Measurements from ENCODE around the gene GPX8. TPM values are rescaled to one million over a fixed set of nuclear protein-coding genes. Genes with fewer than 3 reads are reported as not detected.

GPX8 gene
- total RNA-seq, 1 experiment from 2014 or later = 37.2 TPM

DNA sequence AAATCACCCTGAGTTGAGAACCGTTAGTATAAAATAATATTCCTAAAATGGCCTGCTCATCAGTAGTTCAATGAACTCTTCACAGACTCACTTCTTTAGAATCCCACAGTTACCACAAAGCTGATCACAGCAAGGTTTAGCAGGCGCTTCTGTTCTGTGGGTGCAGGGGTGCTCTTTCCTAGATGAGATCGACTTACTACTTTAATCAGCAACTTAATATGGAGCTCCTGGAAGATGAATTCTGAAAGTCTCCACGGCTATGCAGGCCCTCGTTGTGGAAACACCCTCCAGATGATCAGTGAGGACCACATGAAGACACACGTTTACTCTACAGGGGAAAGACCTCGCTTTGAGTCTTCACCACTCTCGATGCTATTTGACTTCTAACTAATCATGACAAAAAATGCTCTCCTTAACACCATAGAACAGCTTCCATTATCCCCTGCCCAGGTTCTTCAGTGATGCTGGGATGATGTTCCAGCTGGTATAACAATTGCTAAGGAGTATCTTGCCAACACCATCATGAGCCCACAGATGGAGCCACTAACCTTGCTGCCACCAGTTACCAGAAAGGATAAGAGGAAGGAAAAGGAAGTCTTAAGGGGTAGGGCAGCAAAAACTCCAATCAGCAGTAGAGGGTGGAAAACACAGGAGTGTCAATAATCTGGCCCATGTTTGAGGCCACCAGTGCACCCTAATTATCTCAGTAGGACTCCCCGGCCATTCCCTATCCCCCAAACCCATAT is 17.9 kb upstream of the GPX8 start:
- Mint-ChIP-seq H3K36me3 (ENCODE audit: insufficient read depth, unreplicated experiment) (no peaks in the 10 kb centered on the region), H3K9me3 (ENCODE audit: unreplicated experiment) (no peaks in the 10 kb centered on the region), H3K27me3 (ENCODE audit: insufficient read depth, unreplicated experiment) (peaks cover 76% of the 10 kb centered on the region), H3K4me1 (ENCODE audit: insufficient read depth, unreplicated experiment) (no peaks in the 10 kb centered on the region), H3K4me3 (ENCODE audit: unreplicated experiment) (no peak overlapping the region), H3K27ac (ENCODE audit: low read depth, unreplicated experiment) (no peak overlapping the region)
- no TSS peak for BruUV-seq (replicated peaks)
- CTCF ChIA-PET = interaction anchor here (0.7 to 4.1 kb wide), 7 partner anchors 16 to 298 kb away, joined by 3 to 35 read pairs (median 3); no protein-coding TSS in a partner anchor
- no peak for DNase-seq (ENCODE audit: unreplicated experiment)
- intact Hi-C loops (cut with micrococcal nuclease) = loop anchor here (10.0 kb wide), 1 partner anchor 627 kb away; the partner anchor contains the start of gene SNX18
- TF ChIP-seq, protein P1, sequence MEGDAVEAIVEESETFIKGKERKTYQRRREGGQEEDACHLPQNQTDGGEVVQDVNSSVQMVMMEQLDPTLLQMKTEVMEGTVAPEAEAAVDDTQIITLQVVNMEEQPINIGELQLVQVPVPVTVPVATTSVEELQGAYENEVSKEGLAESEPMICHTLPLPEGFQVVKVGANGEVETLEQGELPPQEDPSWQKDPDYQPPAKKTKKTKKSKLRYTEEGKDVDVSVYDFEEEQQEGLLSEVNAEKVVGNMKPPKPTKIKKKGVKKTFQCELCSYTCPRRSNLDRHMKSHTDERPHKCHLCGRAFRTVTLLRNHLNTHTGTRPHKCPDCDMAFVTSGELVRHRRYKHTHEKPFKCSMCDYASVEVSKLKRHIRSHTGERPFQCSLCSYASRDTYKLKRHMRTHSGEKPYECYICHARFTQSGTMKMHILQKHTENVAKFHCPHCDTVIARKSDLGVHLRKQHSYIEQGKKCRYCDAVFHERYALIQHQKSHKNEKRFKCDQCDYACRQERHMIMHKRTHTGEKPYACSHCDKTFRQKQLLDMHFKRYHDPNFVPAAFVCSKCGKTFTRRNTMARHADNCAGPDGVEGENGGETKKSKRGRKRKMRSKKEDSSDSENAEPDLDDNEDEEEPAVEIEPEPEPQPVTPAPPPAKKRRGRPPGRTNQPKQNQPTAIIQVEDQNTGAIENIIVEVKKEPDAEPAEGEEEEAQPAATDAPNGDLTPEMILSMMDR (IDR thresholded peaks at IDR 0.05; ENCODE audit: unreplicated experiment) = no peak
- POLR2A ChIA-PET = no interaction called here

DNA sequence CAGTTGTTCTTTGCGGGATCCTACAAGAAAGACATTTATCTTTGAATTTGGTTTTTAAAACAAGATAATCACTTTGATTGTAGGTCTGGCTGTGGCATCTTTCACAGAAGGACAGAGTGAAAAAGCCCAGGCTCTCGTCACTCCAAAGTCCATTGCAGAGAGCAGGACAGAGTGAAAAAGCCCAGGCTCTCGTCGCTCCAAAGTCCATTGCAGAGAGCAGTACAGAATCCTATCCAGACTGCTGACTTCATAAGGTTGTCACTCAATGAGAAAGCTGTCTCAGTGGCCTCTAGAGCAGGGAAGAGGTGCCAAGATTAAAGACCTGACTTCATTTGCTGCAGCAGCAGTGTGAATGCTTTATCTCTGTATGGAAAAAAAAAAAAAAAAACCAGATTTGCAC is 16.3 kb upstream of the GPX8 start:
- ChIA-PET POLR2A (interaction anchor here (0.7 to 1.0 kb wide), 2 partner anchors 16 to 237 kb away, joined by 3 to 5 read pairs; partner anchors contain the start of gene GPX8), CTCF (interaction anchor here (0.6 to 4.4 kb wide), 4 partner anchors 16 to 366 kb away, joined by 4 to 90 read pairs (median 6); partner anchors contain the start of gene GPX8)
- H3K9me3 Mint-ChIP-seq (ENCODE audit: unreplicated experiment) = no peaks in the 10 kb centered on the region
- no peaks in the 10 kb centered on the region for H3K36me3 Mint-ChIP-seq (ENCODE audit: insufficient read depth, unreplicated experiment)
- TF ChIP-seq, protein P1 (IDR thresholded peaks at IDR 0.05; ENCODE audit: unreplicated experiment) = no peak
- intact Hi-C loops (cut with micrococcal nuclease) = loop anchor here (10.0 kb wide), 1 partner anchor 629 kb away; the partner anchor contains the start of gene SNX18
- no peak overlapping the region for H3K4me3 Mint-ChIP-seq (ENCODE audit: unreplicated experiment)
- DNase-seq (ENCODE audit: unreplicated experiment) = no peak
- H3K4me1 Mint-ChIP-seq (ENCODE audit: insufficient read depth, unreplicated experiment) = no peaks in the 10 kb centered on the region
- no peak overlapping the region for H3K27ac Mint-ChIP-seq (ENCODE audit: low read depth, unreplicated experiment)
- H3K27me3 Mint-ChIP-seq (ENCODE audit: insufficient read depth, unreplicated experiment) = peaks cover 61% of the 10 kb centered on the region
- no TSS peak for BruUV-seq (replicated peaks)

DNA sequence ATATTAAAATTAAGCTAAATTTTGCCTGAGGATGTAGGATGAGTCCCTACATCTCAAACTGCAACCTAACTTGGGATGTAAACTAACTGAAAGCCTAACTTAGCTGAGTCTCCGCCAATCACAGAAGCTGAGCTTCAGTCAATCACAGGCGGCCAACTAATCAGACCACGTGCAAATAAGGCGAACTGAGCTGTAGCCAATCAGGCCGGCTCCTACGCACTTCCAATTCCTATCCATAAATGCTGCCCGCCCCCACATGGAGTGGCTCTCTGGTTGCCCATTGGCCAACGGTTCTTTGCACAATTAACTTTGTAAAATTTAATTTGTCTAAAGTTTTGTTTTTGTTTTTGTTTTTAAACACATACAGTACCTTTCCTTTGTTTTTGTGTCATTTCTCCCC is 13.9 kb upstream of the GPX8 start:
- Mint-ChIP-seq H3K4me1 (ENCODE audit: insufficient read depth, unreplicated experiment) (no peaks in the 10 kb centered on the region), H3K27me3 (ENCODE audit: insufficient read depth, unreplicated experiment) (peaks cover 67% of the 10 kb centered on the region), H3K9me3 (ENCODE audit: unreplicated experiment) (no peaks in the 10 kb centered on the region), H3K36me3 (ENCODE audit: insufficient read depth, unreplicated experiment) (no peaks in the 10 kb centered on the region), H3K4me3 (ENCODE audit: unreplicated experiment) (no peak overlapping the region), H3K27ac (ENCODE audit: low read depth, unreplicated experiment) (no peak overlapping the region)
- no TSS peak for BruUV-seq (replicated peaks)
- TF ChIP-seq, protein P1 (IDR thresholded peaks at IDR 0.05; ENCODE audit: unreplicated experiment) = no peak
- intact Hi-C loops (cut with micrococcal nuclease) = loop anchor here (1.0 to 10.0 kb wide), 4 partner anchors 202 to 631 kb away; partner anchors contain the start of gene SNX18
- no peak for DNase-seq (ENCODE audit: unreplicated experiment)
- ChIA-PET CTCF (interaction anchor here (0.5 to 4.4 kb wide), 33 partner anchors 8 to 902 kb away, joined by 3 to 90 read pairs (median 4); partner anchors contain the start of genes ESM1 and GPX8), POLR2A (interaction anchor here (1.3 to 1.4 kb wide), 4 partner anchors 13 to 239 kb away, joined by 5 to 14 read pairs (median 11); partner anchors contain the start of gene GPX8)

DNA sequence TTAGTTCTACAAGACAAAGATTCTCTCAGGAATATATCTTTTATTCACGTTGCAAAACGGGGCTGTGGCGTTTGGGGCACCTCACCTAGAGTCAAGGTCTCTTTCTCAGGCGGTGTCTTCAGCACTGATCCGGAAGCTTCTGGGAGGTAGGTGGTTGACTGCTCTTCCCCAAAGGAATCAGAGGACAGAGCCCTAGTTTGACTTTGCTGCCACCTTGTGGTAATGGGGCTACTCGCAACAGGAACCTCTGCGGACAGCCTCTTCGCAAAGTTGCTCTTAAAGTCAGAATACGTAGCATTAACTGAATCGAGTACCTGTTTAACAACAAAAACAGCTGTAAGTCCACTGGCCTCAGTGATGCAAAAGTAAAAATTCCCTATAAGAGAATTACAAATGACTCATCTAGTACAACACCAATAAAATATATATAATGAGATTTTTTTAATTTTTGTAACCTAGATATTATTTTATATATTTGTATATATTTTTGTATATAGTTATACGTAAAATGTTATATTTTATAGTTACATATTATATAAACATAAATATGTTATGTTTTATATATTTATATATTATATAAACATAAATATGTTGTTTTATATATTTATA is 13.3 kb upstream of the GPX8 start:
- POLR2A ChIA-PET = interaction anchor here (1.3 to 1.4 kb wide), 4 partner anchors 13 to 240 kb away, joined by 5 to 14 read pairs (median 11); partner anchors contain the start of gene GPX8
- BruUV-seq (replicated peaks) = no TSS peak

More for the DNA sequence above, 13.3 kb upstream of the GPX8 start:
- Mint-ChIP-seq H3K27ac (ENCODE audit: low read depth, unreplicated experiment) (no peak overlapping the region), H3K4me3 (ENCODE audit: unreplicated experiment) (no peak overlapping the region), H3K36me3 (ENCODE audit: insufficient read depth, unreplicated experiment) (no peaks in the 10 kb centered on the region), H3K4me1 (ENCODE audit: insufficient read depth, unreplicated experiment) (no peaks in the 10 kb centered on the region), H3K9me3 (ENCODE audit: unreplicated experiment) (no peaks in the 10 kb centered on the region), H3K27me3 (ENCODE audit: insufficient read depth, unreplicated experiment) (peaks cover 63% of the 10 kb centered on the region)
- TF ChIP-seq, protein P1 (IDR thresholded peaks at IDR 0.05; ENCODE audit: unreplicated experiment) = peak; percentile 89
- peak; percentile 90 for DNase-seq (ENCODE audit: unreplicated experiment)
- intact Hi-C loops (cut with micrococcal nuclease) = loop anchor here (1.0 to 10.0 kb wide), 4 partner anchors 202 to 632 kb away; partner anchors contain the start of gene SNX18
- CTCF ChIA-PET = interaction anchor here (0.6 to 4.4 kb wide), 34 partner anchors 8 to 903 kb away, joined by 3 to 90 read pairs (median 4); partner anchors contain the start of genes ESM1 and GPX8
